Prostate gland (tissue), 2 donors: Measurements from ENCODE around the gene IGLL5.

Source experiments
- CTCF ChIP-seq, 4 experiments: fragments of 200-600 bp in 2 of 4; fragments of 450-650 bp in 2 of 4; sonication (generic) in 2 of 4; IDR thresholded peaks; 1 replicate in 3 of 4; 2 replicates in 1 of 4; pipeline ENCODE4 v1.5.1; 2016 to 2019; ENCODE audit warnings: antibody characterized with exemption in 4 of 4, mild to moderate bottlenecking in 2 of 4, moderate library complexity in 2 of 4
- POLR2A ChIP-seq: fragments of 450-650 bp; IDR thresholded peaks from one replicate; pipeline ENCODE4 v1.6.1; 2016; ENCODE audit warnings: antibody characterized with exemption, mild to moderate bottlenecking

- TF ChIP-seq CTCF (IDR thresholded peaks at IDR 0.05): no peak
- no peak for TF ChIP-seq POLR2A
These were observed 54.4 kb downstream of the IGLL5 start for GRCh38 chr22:22941831-22942510.
